ENCODE measurements around the gene CHRDL2.
"Not testable (repeated sequence)": the region's sequence is repeated elsewhere in the genome, so short reads cannot be mapped to it uniquely, and the experiment has no call there.

CHRDL2 gene

DNA sequence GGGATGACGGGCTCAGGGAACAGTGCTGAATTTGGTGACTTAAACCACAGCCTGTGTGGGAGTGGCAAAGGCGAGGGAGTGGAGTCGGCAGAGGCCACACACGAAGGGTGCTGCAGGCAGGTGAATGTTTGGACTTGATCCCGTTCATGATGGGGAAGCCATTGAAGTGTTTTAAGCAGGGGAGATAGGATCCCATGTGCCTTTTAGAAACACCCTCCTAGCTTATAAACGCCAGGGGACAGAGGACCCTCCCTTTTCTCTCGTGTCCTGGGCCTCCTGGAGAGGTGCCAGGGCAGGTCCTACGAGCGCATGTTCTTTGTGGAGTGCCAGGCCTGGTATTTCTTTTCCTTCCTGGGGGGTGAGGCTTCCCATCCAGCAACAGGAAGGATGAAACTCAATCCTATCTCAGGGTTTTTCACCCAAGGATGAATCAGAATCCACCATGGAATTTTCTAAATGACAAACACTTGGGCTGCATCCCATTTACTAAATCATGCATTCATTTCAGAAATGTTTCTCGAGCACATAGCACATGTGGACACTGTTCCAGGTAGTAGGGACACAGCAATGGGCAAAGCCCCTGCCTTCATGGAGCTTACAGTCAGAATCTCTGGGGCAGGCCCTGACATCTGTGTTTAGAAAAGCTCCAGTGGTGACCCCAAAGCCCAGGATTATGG lies 59.6 kb downstream of the CHRDL2 start:
- no peak for DNase-seq (ENCODE audit: low read depth in 3 of 3, low spot score in 1 of 3)

DNA sequence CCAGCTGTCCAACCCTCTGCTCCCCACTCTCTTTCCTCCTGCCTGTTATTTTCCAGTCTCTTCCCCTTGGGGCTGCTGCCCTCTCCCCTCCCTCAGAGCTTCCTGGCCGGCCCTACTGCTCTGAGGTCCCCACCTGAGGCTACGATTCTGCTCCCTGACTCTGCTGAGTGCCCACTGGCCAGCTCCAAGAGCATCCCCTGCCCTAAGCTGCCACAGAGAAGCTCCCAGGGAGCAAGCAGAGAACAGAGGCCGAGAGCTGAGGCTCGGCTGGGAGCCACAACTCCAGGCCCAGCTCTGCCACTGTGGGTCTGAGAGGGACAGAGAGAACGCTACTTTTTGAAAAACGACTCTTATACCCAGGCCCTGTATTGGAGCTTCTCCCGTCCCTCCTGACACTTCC lies 61.1 kb downstream of the CHRDL2 start:
- DNase-seq (ENCODE audit: low read depth in 3 of 3, low spot score in 1 of 3) = no peak

GRCh38 chr11:74669211-74670160 lies 61.7 kb downstream of the CHRDL2 start:
- no peak for DNase-seq (ENCODE audit: low read depth in 3 of 3, low spot score in 1 of 3)

DNA sequence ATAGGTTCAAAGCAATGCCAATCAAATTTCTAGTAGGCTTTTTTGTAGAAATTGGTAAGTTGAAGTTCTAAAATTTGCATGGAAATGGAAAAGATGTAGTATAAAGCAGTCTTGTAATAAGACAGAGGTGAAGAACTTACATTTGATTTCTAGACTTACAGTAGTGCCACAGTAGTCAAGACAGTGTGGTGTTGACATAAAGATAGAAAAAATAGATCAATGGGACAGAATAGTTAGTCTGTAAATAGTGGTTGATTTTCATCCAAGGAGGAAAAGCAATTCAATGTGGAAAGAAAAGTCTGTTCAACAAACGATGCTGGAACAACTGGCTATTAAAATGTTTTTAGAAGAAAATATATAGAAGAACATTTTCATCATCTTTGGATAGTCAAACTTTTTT lies 67.9 kb downstream of the CHRDL2 start:
- no peak for DNase-seq (ENCODE audit: low read depth in 3 of 3, low spot score in 1 of 3)

DNA sequence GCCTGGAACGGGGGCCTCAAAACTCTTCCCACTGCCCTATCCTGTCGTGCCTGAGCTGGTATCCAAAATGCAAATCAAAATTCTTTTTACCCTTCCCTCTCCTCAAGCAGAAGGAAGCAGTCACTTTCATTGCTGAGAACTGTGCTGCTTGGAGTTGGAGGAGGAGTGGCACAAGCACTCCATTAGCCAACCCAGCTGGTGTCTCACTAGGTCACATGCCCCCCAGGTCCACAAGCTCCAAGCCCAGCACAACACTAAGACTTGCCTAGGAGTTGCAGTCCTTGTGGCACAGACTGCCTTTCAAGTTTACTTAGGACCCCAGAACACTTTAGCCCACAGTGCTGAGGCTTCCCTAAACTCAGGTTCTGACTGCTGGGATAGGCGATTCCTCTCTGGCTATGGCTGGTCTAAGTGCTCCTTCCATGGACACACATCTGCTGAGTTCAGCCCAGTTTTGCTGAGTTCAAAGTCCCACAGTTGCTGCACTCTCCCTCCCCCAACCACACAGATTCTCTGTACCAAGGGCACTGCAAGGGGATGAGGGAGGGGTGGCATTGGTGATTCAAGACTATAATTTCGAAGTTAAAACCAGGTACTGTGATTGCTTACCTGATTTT lies 68.6 kb downstream of the CHRDL2 start:
- no peak for DNase-seq (ENCODE audit: low read depth in 3 of 3, low spot score in 1 of 3)

- not testable (repeated sequence) for DNase-seq (ENCODE audit: low read depth in 3 of 3, low spot score in 1 of 3)
These were observed 72.1 kb downstream of the CHRDL2 start for GRCh38 chr11:74659124-74659523.

- no peak for DNase-seq (ENCODE audit: low read depth in 3 of 3, low spot score in 1 of 3)
These were observed 76.2 kb downstream of the CHRDL2 start for GRCh38 chr11:74654976-74655375.

GRCh38 chr11:74650498-74650897 lies 80.7 kb downstream of the CHRDL2 start:
- no peak for DNase-seq (ENCODE audit: low read depth in 3 of 3, low spot score in 1 of 3)

DNA sequence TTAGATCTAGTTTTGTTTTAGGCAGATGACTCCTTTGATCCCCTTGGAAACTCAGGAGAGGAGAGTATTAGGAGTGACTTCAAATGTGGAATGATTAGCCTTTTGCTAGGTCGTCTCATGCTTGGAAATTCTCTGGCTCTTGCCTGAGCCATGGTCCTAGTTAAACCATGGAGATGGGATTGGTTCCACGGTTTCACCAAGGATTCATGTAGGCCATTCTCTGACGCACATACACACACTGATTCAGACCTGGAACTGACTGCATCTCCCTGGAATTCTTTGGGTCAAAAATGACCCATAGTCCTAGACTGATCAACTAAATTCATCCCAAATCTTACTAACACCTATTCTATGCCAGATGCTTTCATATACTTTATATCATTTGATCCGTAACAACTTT lies 82.3 kb downstream of the CHRDL2 start:
- DNase-seq (ENCODE audit: low read depth in 3 of 3, low spot score in 1 of 3) = no peak

GRCh38 chr11:74647831-74648230 lies 83.4 kb downstream of the CHRDL2 start:
- DNase-seq (ENCODE audit: low read depth in 3 of 3, low spot score in 1 of 3) = no peak

DNA sequence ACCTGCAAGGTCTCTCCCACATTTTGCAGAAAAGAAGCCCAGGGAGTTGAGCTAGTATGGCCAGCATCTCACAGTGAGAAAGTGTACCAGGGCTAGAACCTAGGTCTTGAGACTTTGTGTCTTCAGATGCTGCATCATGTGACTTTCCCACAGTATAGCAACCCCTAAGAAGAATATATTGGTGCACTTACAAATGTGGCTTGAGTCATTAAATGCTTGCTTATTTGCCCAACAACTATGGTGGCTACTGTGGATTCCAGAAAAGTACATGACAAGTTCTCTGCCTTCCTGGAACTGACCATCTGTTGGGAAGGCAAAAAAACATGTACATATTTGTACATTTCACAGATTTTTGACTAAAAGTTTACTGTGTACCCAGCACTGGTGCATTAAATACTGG lies 83.8 kb downstream of the CHRDL2 start:
- no peak for DNase-seq (ENCODE audit: low read depth in 3 of 3, low spot score in 1 of 3)

GRCh38 chr11:74646954-74647353 lies 84.3 kb downstream of the CHRDL2 start:
- no peak for DNase-seq (ENCODE audit: low read depth in 3 of 3, low spot score in 1 of 3)
